ENCODE data around the gene TIE1. TPM values are rescaled to one million over a fixed set of nuclear protein-coding genes. Genes with fewer than 3 reads are reported as not detected.
A peak's percentile ranks its signal among the peaks of the same experiment; 100 is the strongest.

The TIE1 gene
- total and polyA plus RNA-seq, 4 experiments from 2014 or later = not detected

DNA sequence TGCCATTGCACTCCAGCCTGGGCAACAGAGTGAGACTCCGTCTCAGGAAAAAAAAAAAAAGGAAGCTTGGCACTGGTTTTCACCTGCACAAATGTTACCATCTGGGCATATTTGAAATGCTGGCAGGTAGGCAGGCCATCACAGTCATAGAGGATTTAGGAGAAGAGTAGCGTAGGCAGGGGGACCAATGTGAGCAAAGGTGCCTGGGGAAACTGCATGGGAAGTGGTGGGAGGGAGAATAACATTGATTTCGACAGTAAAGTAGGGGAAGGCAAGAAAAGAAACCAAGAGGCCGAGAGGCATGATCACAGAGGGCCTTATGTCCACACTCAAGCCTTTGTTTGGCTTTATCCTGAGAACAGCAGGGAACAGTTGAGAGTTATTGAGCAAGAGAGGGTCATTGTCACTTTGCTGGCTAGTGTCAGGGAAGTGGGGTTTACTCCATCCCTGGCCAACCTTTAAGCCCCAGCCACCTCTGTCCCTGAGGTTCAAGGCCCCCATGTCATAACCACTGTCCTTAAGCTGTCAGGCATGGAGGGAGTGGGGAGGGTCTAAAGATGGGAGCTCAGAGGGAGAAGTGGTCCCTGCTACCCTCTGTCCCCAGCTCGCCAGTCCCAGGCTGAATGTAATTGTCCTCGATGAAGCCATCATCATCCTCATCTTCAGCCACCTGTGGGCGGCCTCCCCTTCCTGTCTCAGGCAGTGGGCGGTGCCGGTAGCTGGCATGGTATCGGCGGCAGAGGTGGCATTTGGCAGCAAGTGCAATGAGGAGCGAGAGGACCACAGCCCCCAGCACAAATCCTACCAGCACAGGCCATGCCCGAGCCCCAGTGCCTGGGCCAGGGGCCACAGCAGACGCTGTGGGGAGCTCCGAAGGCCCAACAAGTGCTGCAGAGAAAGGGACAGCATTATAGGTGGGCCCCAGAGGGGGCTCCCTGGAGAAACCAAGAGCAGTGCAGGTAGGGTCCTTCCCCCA, 18.3 kb upstream of the TIE1 start:
- CTCF ChIA-PET (ENCODE audit: partially characterized antibody) = no interaction called here
- H3K27ac Mint-ChIP-seq = peak overlapping the region in 1 of 7 donors; percentile 43
- POLR2A ChIA-PET (ENCODE audit: partially characterized antibody) = no interaction called here

DNA sequence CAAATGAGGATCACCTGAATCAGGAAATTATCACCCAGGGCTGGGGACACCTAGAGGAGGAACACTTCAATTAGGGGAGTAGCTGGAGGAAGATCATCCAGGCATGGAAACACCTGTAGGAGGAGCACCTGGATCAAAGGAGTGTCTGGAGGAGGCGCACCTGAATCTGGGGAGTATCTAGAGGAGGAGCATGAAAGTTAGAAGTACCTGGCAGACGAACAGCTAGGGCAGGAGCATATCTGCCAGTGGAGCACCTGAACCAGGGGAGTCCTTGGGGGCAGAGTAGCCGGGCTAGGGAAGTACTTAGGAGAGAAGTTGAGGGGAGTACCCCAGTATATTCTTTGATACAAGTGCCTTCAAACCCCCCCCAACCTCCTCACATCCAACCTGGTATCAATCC, 16.7 kb upstream of the TIE1 start:
- CTCF ChIA-PET (ENCODE audit: partially characterized antibody) = no interaction called here
- intact Hi-C loops (cut with micrococcal nuclease) = no loop called here
- H3K4me1 Mint-ChIP-seq = no peaks in the 10 kb centered on the region
- POLR2A ChIA-PET (ENCODE audit: partially characterized antibody) = no interaction called here
- Histone ChIP-seq H3K27me3 (ENCODE audit: insufficient read depth, low read length) (no peaks in the 10 kb centered on the region), H3K9me3 (ENCODE audit: control insufficient read depth in 1 of 2, low read length in 2 of 2) (no peaks in the 10 kb centered on the region), H3K36me3 (ENCODE audit: insufficient read depth, low read length) (no peaks in the 10 kb centered on the region), H3K4me1 (ENCODE audit: insufficient read depth, low read length) (no peaks in the 10 kb centered on the region), H3K27ac (ENCODE audit: low read depth, low read length) (no peak overlapping the region), H3K4me3 (ENCODE audit: low read length in 2 of 2) (no peak overlapping the region)
- H3K4me3 Mint-ChIP-seq = no peak overlapping the region
- no peak for DNase-seq
- H3K27ac Mint-ChIP-seq = no peak overlapping the region
- no peaks in the 10 kb centered on the region for H3K9me3 Mint-ChIP-seq
- H3K36me3 Mint-ChIP-seq = no peaks in the 10 kb centered on the region
- peaks cover 12 to 23% of the 10 kb centered on the region in 2 donors for H3K27me3 Mint-ChIP-seq

More for the DNA sequence above, 18.3 kb upstream of the TIE1 start:
- Mint-ChIP-seq H3K4me3 (no peak overlapping the region), H3K4me1 (no peaks in the 10 kb centered on the region), H3K9me3 (no peaks in the 10 kb centered on the region), H3K36me3 (no peaks in the 10 kb centered on the region), H3K27me3 (peaks cover 19 to 28% of the 10 kb centered on the region in 2 donors)
- DNase-seq = no peak
- H3K36me3 ChIP-seq (ENCODE audit: insufficient read depth, low read length) = no peaks in the 10 kb centered on the region
- no peak overlapping the region for H3K27ac ChIP-seq (ENCODE audit: low read depth, low read length)
- no peaks in the 10 kb centered on the region for H3K9me3 ChIP-seq (ENCODE audit: control insufficient read depth in 1 of 2, low read length in 2 of 2)
- no peaks in the 10 kb centered on the region for H3K27me3 ChIP-seq (ENCODE audit: insufficient read depth, low read length)
- intact Hi-C loops (cut with micrococcal nuclease) = no loop called here
- no peaks in the 10 kb centered on the region for H3K4me1 ChIP-seq (ENCODE audit: insufficient read depth, low read length)
- H3K4me3 ChIP-seq (ENCODE audit: low read length in 2 of 2) = no peak overlapping the region

DNA sequence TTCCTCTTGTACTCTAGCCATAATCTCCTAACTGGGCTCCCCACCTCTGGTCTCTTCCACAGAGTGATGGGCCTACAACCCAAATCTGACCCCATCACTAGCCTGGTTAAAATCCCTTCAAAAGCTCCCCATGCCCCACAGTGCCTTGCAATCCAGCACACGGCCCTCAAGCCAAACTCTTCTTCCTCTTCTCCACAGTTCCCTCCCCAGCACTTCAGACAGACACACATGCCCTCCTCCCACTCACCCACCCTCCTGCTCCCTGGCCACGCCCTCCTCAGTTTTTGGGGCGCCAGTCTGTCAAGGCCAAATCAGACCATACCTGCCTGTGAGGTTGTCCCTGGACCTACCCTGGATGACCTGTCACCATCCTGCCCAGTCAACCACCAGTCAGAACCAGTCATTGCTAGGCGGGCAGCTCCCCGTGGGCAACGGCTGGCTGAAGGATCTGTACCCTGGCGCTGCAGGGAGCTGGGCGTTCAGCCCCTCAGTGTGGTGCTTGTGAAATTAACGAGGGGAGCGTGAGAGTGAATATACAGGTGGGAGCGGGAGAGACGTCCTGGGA, 16.2 kb upstream of the TIE1 start:
- intact Hi-C loops (cut with micrococcal nuclease) = no loop called here
- H3K4me3 Mint-ChIP-seq = no peak overlapping the region

DNA sequence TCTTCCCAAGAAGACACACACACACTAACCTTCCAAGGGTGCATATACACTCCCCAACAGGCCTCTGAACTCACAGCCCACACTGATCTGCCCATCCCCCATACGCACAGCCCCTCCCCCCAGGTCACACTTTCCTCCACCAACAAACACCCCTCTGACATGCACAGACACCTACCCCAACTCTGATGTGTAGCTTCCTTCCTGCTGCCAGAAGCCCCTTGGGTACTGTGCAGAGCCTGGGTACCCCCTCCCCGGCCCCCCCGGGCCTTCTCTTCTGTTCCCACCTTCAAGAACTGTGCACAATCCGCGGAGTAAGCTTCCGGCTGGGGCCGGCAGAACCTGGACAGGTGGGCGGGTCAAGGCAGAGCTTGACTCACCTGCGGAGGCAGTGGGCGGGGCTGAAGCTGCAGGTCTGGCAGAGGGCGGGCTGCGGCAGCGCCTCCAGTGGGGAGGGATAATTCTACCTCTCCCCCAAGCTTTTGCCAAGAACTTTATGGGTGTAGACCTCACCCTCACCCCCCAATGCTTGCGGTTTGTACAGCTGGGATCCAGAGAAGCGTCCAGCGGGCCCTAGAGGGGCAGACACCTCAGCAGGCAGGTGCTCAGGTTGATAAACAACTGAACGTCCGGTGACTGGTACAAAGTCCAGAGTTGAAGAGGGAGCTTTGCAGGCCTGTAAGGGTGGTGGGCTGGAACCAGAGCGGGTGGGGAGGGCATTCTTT, 15.4 kb upstream of the TIE1 start, which contains the start of gene C1orf210:
C1orf210 (minus strand) TSS at position 313 of the 722 bp plus-strand sequence. CDS start 2,311 bp downstream, outside the sequence.
- Mint-ChIP-seq H3K4me3 (no peak within 1 kb of the TSS), H3K4me1 (no peaks in the 10 kb centered on the region), H3K27me3 (peaks cover 8 to 17% of the 10 kb centered on the region in 2 donors), H3K9me3 (no peaks in the 10 kb centered on the region), H3K27ac (peak within 1 kb of the TSS in 2 of 7 donors; percentile 29 to 32), H3K36me3 (no peaks in the 10 kb centered on the region)
- CTCF ChIA-PET (ENCODE audit: partially characterized antibody) = no interaction called here
- POLR2A ChIA-PET (ENCODE audit: partially characterized antibody) = no interaction called here
- Histone ChIP-seq H3K4me3 (ENCODE audit: low read length in 2 of 2) (no peak within 1 kb of the TSS), H3K4me1 (ENCODE audit: insufficient read depth, low read length) (no peaks in the 10 kb centered on the region), H3K9me3 (ENCODE audit: control insufficient read depth in 1 of 2, low read length in 2 of 2) (no peaks in the 10 kb centered on the region), H3K27ac (ENCODE audit: low read depth, low read length) (no peak within 1 kb of the TSS), H3K27me3 (ENCODE audit: insufficient read depth, low read length) (no peaks in the 10 kb centered on the region), H3K36me3 (ENCODE audit: insufficient read depth, low read length) (no peaks in the 10 kb centered on the region)
- intact Hi-C loops (cut with micrococcal nuclease) = no loop called here
- no peak for DNase-seq

More for the DNA sequence above, 16.2 kb upstream of the TIE1 start:
- no peaks in the 10 kb centered on the region for H3K36me3 ChIP-seq (ENCODE audit: insufficient read depth, low read length)
- ChIA-PET CTCF (ENCODE audit: partially characterized antibody) (no interaction called here), POLR2A (ENCODE audit: partially characterized antibody) (no interaction called here)
- H3K4me1 Mint-ChIP-seq = no peaks in the 10 kb centered on the region
- H3K4me3 ChIP-seq (ENCODE audit: low read length in 2 of 2) = no peak overlapping the region
- no peaks in the 10 kb centered on the region for H3K9me3 ChIP-seq (ENCODE audit: control insufficient read depth in 1 of 2, low read length in 2 of 2)
- H3K9me3 Mint-ChIP-seq = no peaks in the 10 kb centered on the region
- no peak overlapping the region for H3K27ac ChIP-seq (ENCODE audit: low read depth, low read length)
- no peaks in the 10 kb centered on the region for H3K27me3 ChIP-seq (ENCODE audit: insufficient read depth, low read length)
- peak overlapping the region in 2 of 7 donors; percentile 29 to 32 for H3K27ac Mint-ChIP-seq
- no peaks in the 10 kb centered on the region for H3K4me1 ChIP-seq (ENCODE audit: insufficient read depth, low read length)
- no peak for DNase-seq
- H3K36me3 Mint-ChIP-seq = no peaks in the 10 kb centered on the region
- peaks cover 12 to 23% of the 10 kb centered on the region in 2 donors for H3K27me3 Mint-ChIP-seq

DNA sequence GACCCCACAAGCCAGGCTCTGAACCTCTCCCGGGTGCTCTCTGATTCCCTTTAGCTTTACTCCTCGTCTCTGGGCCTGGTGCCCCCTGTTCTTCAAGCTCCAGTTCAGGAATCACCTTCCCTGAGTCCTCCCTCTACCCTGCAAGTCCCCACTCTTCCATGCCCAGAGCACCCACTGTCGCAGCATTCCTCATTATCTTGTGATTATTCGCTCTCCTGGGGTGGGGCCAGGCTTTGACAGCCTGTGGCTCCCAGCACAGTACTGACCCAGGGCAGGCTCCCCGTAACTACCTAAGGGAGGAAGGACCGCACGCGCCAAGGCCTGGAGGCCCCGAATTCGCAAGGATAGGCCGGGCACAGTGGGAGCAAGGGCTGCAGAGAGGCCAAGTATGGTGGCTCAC, 14.7 kb upstream of the TIE1 start:
- Mint-ChIP-seq H3K36me3 (no peaks in the 10 kb centered on the region), H3K4me3 (no peak overlapping the region), H3K9me3 (no peaks in the 10 kb centered on the region), H3K27ac (no peak overlapping the region), H3K27me3 (peaks cover 8 to 15% of the 10 kb centered on the region in 2 donors), H3K4me1 (no peaks in the 10 kb centered on the region)
- no peaks in the 10 kb centered on the region for H3K4me1 ChIP-seq (ENCODE audit: insufficient read depth, low read length)
- POLR2A ChIA-PET (ENCODE audit: partially characterized antibody) = no interaction called here
- no peak overlapping the region for H3K27ac ChIP-seq (ENCODE audit: low read depth, low read length)
- H3K36me3 ChIP-seq (ENCODE audit: insufficient read depth, low read length) = no peaks in the 10 kb centered on the region
- H3K4me3 ChIP-seq (ENCODE audit: low read length in 2 of 2) = no peak overlapping the region
- H3K27me3 ChIP-seq (ENCODE audit: insufficient read depth, low read length) = no peaks in the 10 kb centered on the region
- DNase-seq = no peak
- intact Hi-C loops (cut with micrococcal nuclease) = no loop called here
- CTCF ChIA-PET (ENCODE audit: partially characterized antibody) = no interaction called here
- H3K9me3 ChIP-seq (ENCODE audit: control insufficient read depth in 1 of 2, low read length in 2 of 2) = no peaks in the 10 kb centered on the region

DNA sequence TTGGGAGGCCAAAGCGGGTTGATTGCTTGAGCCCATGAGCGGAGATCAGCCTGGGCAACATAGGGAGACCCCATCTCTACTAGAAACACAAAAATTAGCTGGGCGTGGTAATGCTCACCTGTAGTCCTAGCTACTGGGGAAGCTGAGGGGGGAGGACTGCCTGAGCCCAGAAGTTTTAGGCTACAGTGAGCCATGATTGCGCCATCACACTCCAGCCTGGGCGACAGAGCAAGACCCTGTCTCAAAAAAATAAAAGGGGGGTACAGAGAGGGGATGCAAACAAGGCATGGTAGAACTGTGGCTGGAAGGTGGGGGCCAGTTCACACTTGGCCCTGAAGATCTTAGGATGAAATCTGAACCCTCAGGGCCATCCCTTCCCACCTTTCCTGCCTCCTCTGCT, 14.2 kb upstream of the TIE1 start:
- H3K27ac Mint-ChIP-seq = no peak overlapping the region

More for the DNA sequence above, 14.2 kb upstream of the TIE1 start:
- Histone ChIP-seq H3K27me3 (ENCODE audit: insufficient read depth, low read length) (no peaks in the 10 kb centered on the region), H3K4me1 (ENCODE audit: insufficient read depth, low read length) (no peaks in the 10 kb centered on the region), H3K27ac (ENCODE audit: low read depth, low read length) (no peak overlapping the region), H3K36me3 (ENCODE audit: insufficient read depth, low read length) (no peaks in the 10 kb centered on the region), H3K9me3 (ENCODE audit: control insufficient read depth in 1 of 2, low read length in 2 of 2) (no peaks in the 10 kb centered on the region), H3K4me3 (ENCODE audit: low read length in 2 of 2) (no peak overlapping the region)
- ChIA-PET CTCF (ENCODE audit: partially characterized antibody) (no interaction called here), POLR2A (ENCODE audit: partially characterized antibody) (no interaction called here)
- no peaks in the 10 kb centered on the region for H3K9me3 Mint-ChIP-seq
- intact Hi-C loops (cut with micrococcal nuclease) = no loop called here
- no peaks in the 10 kb centered on the region for H3K4me1 Mint-ChIP-seq
- no peak overlapping the region for H3K4me3 Mint-ChIP-seq
- peaks cover 8 to 15% of the 10 kb centered on the region in 2 donors for H3K27me3 Mint-ChIP-seq
- H3K36me3 Mint-ChIP-seq = no peaks in the 10 kb centered on the region
- no peak for DNase-seq

Data from CD4-positive, alpha-beta memory T cell (primary cell).